Effector CD8-positive, alpha-beta T cell (primary cell): Measurements from ENCODE around the gene FADS2.

Source experiments
- DNase-seq: peaks from one replicate; lab custom pipeline; 2025; lab: John Stamatoyannopoulos, UW

The FADS2 gene

GRCh38 chr11:61795876-61796526, 32.1 kb upstream of the FADS2 start:
- no peak for DNase-seq

DNA sequence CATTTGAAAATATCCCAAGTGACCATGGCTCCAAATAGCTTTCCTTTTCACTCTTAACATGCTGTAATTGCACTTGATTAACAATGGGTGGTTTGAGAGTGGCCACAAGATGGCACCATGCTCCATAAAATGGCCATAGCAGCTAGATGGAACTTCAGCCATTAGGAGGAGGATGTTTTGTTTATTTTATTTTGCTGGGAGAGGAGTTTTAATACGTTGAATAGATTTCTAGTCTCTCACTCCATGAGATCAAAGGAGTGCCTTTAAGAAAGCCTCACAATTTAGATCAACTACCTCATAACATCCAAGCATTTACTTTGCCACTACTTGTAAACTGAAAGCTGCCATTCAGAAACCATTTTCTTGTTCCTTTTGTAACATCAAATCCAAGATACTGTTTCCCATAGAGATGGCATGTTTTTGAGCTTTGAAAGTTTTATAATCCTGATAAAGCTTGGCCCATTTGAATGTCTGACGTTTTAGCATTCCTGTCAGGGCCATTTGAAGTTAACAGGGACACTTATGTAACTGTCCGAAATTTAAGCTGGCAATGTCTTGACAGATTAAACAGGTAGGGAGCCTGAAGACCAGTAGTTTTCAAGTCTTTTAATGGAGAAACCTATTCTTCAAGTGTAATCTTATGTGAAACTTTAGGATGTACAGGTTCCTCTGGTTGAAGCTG, 30.7 kb upstream of the FADS2 start:
- peak; percentile 55 for DNase-seq

- DNase-seq: no peak
These were observed 28.3 kb upstream of the FADS2 start for GRCh38 chr11:61799665-61800284.

- no peak for DNase-seq
These were observed 27.5 kb upstream of the FADS2 start for GRCh38 chr11:61800331-61801281.

- no peak for DNase-seq
These were observed 25.5 kb upstream of the FADS2 start for GRCh38 chr11:61802605-61803004.

DNA sequence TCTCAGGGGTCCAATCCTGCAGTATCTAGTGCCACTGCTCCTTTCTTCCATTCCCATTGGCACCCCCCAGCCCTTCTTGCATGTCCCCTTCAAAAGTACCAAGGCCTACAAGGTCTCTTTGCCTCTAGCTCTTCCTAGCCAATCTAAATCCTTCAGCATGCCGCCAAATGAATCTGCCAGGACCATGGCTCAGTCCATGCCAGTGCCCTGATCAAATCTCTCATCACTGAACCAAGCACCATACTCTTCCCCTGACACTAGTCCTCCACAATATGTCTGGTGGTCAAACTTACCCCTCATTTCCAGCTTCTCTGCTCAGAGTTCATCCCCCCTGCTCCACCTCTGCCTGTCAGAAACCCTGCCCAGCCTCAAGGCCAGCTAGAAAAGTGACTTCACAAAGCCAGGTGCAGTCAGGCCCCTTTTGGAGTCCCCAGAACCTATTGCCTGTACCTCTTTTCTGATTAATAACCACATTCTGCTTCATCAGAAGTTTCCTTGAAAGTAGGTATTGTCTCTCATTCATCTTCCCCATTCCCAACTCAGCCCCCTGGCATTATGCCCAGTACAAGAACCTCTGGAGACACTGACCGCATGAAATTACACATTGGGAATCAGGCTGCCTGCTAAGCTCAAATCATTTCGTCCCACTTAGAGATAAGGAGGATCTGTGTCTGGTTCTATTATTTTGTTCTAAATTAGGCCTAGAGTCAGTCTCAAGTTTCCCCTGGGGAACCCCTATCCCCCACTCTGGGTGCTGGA, 24.0 kb upstream of the FADS2 start:
- DNase-seq: no peak

DNA sequence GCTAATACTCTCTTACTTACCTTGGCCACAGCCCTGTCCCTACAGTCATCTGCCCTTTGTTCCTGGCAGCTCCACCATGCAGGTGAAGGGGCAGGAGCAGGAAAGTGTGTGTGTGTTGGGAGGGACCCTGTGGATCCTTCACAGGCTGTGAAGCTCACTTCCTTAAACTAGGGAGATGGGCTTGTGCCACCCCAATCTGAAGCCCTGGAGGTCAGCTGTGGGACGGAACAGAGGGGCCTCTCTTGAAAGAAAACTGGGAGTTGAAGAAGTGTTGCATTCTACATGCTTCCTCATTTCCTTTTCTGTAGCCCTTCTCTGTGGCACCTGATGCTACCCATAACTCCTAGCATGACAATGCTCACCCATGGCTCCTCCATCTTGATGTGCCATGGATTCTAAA, 23.0 kb upstream of the FADS2 start:
- no peak for DNase-seq

- no peak for DNase-seq
These were observed 21.3 kb upstream of the FADS2 start for GRCh38 chr11:61806785-61807184.

DNA sequence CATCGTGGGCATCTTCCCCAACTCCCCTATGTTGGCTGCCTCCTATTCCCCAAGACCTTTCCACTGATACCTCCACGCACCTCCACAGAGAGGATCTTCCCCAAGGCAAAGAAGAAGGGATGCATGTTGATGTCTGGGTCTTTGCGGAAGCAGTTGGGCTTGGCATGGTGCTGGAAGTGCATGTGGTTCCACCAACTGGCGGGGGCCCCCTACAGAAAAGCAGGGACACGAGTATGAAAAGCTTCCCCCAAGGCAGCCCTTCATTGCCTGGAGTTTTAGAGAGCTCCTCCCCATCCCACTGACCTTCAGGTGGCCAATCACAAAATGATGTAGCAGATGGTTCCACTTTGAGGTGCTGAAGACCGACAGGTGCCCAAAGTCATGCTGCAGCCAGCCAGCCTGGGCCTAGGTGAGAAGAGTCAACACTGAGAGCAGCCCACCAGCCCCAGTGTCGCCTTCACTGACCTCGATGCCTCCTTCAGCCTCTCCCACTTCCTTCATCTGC, 17.4 kb upstream of the FADS2 start:
- DNase-seq: no peak

- no peak for DNase-seq
These were observed 16.3 kb upstream of the FADS2 start for GRCh38 chr11:61811831-61812230.

DNA sequence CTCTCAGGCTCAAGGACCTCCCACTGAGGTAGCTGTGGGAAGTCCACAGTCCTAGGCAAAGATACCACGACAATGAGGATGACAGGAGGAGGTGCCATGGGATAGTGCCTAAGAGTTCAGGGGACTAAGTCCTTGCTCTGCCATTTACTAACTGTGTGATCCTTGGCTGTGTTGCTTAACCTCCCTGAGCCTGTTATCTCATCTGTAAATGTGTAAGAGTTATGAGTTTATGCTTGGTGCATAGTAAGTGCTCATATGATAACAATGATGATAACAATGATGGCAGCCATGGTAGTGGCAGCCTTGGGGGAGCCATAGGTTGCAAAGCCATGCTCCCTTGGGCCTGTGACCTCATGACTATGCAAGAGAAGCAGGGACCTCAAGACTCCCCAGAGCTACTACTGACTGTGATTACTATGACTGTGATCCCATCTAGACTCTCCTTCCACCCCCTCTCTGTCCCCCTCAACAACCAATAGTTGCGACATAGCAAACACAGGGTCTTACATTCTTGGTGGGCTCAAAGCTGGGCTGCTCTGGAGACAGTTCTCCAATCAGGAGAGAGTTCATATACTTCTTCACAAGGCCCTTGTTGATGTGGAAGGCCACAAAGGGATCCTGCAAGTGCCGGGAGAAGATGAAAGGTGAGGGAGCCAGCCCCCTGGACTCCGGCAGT, 15.2 kb upstream of the FADS2 start:
- no peak for DNase-seq

- DNase-seq: no peak
These were observed 13.7 kb upstream of the FADS2 start for GRCh38 chr11:61814247-61814957.

- DNase-seq: peak; percentile 24
These were observed 12.9 kb upstream of the FADS2 start for GRCh38 chr11:61814958-61815789.

DNA sequence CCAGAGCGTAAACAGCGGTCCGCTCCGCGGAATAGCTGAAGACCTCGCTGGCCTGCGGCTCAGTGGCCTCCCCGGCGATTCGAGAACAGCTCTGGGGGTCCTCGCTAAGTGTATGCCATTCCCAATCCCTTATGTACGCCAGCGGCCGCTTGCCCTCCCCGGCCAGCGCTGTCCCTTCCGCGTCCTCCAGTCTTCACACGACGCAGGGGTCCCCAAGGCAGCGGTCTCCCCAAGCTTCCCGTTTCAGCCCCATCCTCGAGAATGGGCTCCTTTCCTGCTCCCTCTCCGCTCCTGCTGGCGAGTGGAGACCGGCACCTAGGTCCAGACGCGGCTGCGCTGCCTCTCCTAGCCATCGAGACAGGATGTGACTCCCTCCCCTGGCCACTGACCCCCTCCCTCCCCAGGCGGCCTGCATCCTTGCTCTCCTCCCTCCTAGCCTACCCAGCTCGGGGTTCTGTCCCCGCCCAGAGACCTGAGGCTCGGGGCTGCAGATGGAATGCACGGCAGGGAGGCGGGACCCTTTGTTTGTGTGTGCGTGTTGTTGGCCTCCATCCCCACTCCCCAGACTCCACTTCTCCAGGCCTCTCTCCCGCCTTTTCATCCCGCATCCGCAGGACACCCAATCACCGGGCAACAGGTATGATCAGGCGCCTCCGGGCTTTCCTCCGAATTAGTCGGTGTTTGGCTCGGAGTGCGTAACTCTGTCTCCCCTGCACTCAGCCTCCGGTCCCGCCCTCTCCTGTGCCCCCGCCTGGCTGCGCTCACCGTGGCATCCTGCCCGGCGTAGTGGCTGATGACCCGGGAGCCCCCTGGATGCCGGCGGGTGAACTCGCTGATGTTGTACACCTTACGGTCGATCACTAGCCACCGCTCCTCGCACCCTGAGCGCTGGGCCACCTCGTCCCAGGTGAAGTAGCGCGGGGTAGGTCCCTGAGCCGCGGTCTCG, 12.0 kb upstream of the FADS2 start:
- DNase-seq: peak; percentile 36

DNA sequence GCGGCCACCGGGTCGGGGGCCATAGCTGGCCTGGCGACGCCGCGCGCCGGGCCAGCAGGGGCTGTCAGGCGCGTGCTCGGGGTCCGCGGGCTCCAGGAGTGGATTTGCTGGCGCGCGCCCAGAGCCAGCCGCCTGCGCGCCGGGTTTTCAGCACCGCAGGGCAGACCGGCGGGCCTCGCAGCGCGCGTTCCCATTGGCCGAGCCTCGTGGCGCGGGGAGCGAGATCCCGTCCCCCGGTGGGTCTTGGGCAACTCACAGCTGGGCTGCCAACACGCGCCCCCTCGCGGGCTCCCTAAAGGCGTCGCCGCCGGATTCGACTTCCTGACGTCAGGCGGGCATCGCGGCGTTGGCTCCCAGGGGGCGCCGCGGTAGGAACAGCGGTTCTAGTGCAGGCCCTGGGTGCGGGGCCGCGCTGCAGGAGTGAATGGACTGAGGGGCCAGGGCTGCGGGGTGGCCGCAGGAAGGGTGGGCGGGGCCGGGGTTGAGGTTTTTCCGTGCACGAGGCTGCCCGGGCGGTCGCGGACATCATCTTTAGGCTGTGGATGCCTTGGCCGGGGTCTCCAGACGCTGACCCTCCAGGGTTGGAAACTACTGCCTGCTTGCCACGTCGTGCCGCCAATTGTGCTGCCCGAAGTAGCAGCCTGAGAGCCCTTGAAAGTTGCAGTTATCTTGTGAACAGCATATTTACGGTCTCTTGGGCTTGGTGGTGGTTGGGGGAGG, 11.2 kb upstream of the FADS2 start, which contains the start of gene FADS1:
Gene FADS1, minus strand, starts transcription at position 268 of the 720 bp plus-strand sequence. Its CDS starts 74 bp downstream, at position 194.
- peak; percentile 62 for DNase-seq

GRCh38 chr11:61817471-61818202, 10.5 kb upstream of the FADS2 start:
- no peak for DNase-seq
